GM12891 (cell line): ENCODE data around the gene ANO4.

Source experiments
- DNase-seq: peaks from one replicate; pipeline ENCODE4 v3.0.0; 2011; ENCODE audit warnings: low spot score; ENCODE audit not compliant: insufficient read length
- FAIRE-seq: peaks from 2 replicates; lab custom pipeline; 2011; peaks lifted over from hg19 to GRCh38; lab: Jason Lieb, UNC
- PAX5 ChIP-seq: IDR thresholded peaks from 2 replicates; pipeline ENCODE4 v1.6.1; 2011; ENCODE audit warnings: low read length, moderate library complexity, mild to moderate bottlenecking; ENCODE audit not compliant: insufficient read depth, severe bottlenecking
- POLR2A ChIP-seq: IDR thresholded peaks from 2 replicates; pipeline ENCODE4 v1.6.1; 2011; ENCODE audit warnings: low read depth, low read length, control low read depth
- POLR2AphosphoS5 ChIP-seq: IDR thresholded peaks from 2 replicates; pipeline ENCODE4 v1.6.1; 2011; ENCODE audit warnings: low read depth, low read length, control low read depth
- POU2F2 ChIP-seq: IDR thresholded peaks from 2 replicates; pipeline ENCODE4 v1.6.1; 2011; ENCODE audit warnings: low read depth, mild to moderate bottlenecking, control low read depth, low read length, moderate library complexity
- SPI1 ChIP-seq: IDR thresholded peaks from 2 replicates; pipeline ENCODE4 v1.6.1; 2011; ENCODE audit warnings: low read depth, low read length, control low read depth
- TAF1 ChIP-seq: IDR thresholded peaks from 2 replicates; pipeline ENCODE4 v1.6.1; 2011; ENCODE audit warnings: low read depth, low read length, control low read depth

ANO4 gene

DNA sequence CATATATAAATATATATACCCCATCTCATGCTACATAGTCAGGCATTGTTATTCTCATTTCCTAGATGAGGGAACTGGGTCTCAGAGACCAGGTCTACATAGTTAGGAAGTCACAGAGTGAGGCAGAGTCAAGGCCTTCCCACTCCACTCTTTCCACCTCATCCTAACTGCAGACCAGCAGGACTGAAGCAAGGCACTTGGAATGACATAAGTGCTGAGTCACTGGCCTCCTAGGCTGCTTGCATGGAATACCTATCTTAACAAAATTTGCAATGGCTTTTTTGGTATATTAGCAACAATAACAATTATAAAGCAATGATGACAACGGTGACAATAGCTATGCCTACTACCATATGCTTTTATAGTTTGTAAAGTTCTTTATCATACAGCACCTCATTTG, 5.4 kb upstream of the ANO4 start:
- DNase-seq (no peak), FAIRE-seq (no peak)
- TF ChIP-seq POLR2A (no peak), PAX5 (no peak), POU2F2 (no peak), TAF1 (no peak), SPI1 (no peak), POLR2AphosphoS5 (no peak)

- DNase-seq (no peak), FAIRE-seq (no peak)
- TF ChIP-seq POLR2AphosphoS5 (no peak), POU2F2 (no peak), SPI1 (no peak), TAF1 (no peak), POLR2A (no peak), PAX5 (no peak)
These were observed 4.6 kb upstream of the ANO4 start for GRCh38 chr12:100789975-100790374.

DNA sequence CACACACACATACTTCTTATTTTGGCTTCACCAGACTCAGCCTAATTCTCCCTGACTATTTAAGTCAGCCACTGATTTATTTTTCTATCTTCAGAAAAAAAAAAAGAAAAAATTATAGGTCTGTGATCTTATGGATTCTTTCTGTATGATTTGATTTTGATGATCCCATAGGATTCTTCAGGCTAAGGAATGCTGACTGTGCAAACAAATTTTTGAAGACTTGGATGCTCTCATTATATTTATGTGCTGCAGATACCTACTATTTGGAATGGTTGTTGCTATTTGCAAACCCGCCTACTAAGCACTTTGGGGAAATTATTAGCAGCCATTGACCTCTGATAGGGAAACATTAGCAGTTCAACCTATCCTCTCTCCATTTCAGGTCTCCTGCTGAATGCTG, 4.0 kb upstream of the ANO4 start:
- no peak for FAIRE-seq
- no peak for DNase-seq
- TF ChIP-seq POLR2A: no peak
- no peak for TF ChIP-seq POU2F2
- TF ChIP-seq PAX5: no peak
- no peak for TF ChIP-seq TAF1
- TF ChIP-seq SPI1: no peak
- TF ChIP-seq POLR2AphosphoS5: no peak

DNA sequence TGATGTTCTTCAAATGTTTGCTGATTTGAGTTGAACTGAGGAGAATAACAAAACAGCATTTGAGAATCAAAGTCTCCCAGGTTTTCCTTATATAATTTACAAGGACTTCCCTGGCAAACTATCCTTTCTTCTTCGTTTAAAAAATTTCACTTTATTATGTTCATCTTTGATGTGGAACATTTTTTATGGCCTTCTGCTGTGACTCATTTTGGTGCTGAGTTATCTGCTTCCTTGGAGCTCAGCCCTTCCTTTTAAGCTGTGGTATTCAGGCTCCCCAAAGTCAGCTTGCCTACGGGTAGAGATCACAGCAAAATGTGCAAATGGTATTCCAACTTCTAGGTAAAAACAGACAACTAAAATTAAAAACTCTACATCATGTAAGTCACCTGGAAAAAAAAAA, 1.4 kb upstream of the ANO4 start:
- TF ChIP-seq TAF1 (no peak), POLR2A (no peak), SPI1 (no peak), PAX5 (no peak), POU2F2 (no peak), POLR2AphosphoS5 (no peak)
- FAIRE-seq (no peak), DNase-seq (no peak)

DNA sequence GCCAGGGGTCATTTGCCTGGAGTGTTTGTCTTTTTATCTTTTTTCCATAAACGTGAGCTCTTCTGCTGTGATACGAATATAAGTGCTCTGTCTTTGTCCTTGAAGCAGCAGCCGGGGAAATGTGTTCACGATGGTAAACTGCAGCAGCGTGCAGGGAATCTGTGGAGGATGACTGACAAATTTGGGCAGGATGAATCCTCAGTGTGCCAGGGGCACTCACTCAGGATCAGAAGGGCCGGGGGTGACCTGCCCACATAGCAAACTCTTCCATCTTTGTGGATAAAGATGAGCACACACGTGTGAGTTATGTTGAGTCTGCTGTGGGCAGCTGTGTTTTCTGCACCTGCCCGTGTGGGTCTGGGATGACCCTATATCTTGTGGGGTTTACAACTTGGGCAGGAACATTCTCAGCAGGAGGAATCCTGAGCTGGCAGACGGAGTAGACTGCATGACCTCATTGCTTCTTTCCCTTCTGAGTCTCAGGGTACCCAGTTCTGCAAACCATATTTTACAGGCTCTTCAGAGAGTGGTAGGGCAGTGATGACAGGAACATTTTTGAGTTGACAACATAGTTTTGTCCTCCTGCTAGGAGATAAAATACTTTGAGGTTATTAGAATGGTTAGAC, 711 bp downstream of the ANO4 start:
- TF ChIP-seq SPI1 (no peak), PAX5 (no peak), POU2F2 (no peak), POLR2AphosphoS5 (no peak), POLR2A (no peak), TAF1 (no peak)
- no peak for DNase-seq
- no peak for FAIRE-seq

DNA sequence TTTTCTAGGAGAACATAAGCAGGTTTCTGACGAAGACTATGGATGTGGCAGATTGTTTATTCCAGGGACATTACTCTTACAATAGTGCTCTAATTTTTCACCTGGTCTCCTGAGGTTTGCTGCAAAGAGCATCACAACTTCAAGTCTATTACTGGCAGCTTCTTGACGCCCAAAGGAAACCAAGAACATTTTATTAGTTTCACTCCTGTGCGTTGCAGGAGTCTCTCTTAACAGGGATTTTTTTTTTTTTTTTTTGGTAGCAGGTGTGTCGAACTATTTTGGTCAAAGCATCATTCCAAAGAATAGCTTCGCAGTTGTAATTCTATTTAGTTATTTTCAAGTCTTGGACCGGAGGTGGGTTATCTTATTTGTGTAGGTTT, 1.2 kb downstream of the ANO4 start:
- TF ChIP-seq POLR2A (no peak), PAX5 (no peak), POLR2AphosphoS5 (no peak), TAF1 (no peak), SPI1 (no peak), POU2F2 (no peak)
- no peak for DNase-seq
- no peak for FAIRE-seq

GRCh38 chr12:100796621-100797020, 2.0 kb downstream of the ANO4 start:
- DNase-seq (no peak), FAIRE-seq (no peak)
- TF ChIP-seq POLR2AphosphoS5 (no peak), POLR2A (no peak), PAX5 (no peak), SPI1 (no peak), TAF1 (no peak), POU2F2 (no peak)

DNA sequence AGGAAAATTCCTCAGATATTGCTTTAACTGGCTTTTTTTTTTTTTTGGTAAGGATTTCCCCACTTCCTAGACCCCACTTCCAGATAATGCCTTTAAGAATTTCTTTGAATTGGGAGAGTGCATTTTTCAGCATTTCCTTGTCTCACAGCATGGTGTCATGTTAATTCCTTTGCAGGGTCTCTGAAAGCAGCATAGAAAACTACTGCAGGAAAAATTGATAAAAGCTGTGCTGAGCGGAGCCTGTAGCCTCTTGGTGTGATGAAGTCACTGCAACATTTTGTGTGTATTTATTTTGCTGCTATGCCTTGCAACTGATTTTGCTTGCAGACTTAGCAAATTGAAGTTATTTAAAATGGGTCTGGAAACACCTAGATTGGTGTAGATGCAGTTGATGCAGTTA, 2.7 kb downstream of the ANO4 start:
- TF ChIP-seq POLR2AphosphoS5 (no peak), POU2F2 (no peak), SPI1 (no peak), TAF1 (no peak), PAX5 (no peak), POLR2A (no peak)
- DNase-seq: no peak
- FAIRE-seq: no peak

DNA sequence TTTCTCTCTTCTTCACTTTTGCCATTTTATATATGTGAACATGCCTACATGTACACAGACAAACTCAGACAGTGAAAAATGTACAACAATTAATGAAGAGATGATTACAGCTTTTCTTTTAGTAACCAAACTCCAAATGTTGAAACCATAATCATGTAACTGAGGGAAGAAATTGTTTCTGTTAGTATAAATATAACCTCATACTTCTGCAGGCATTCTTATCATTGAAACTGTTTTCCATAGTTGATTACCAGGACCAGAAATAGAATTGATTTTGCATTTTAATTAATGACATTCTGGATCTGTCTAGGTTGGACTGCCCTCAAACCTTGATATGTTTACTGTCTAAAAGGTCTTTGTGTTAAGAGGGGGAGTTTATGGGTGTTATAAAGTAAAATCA, 3.2 kb downstream of the ANO4 start:
- TF ChIP-seq POLR2A (no peak), POU2F2 (no peak), TAF1 (no peak), PAX5 (no peak), POLR2AphosphoS5 (no peak), SPI1 (no peak)
- no peak for FAIRE-seq
- DNase-seq: no peak

DNA sequence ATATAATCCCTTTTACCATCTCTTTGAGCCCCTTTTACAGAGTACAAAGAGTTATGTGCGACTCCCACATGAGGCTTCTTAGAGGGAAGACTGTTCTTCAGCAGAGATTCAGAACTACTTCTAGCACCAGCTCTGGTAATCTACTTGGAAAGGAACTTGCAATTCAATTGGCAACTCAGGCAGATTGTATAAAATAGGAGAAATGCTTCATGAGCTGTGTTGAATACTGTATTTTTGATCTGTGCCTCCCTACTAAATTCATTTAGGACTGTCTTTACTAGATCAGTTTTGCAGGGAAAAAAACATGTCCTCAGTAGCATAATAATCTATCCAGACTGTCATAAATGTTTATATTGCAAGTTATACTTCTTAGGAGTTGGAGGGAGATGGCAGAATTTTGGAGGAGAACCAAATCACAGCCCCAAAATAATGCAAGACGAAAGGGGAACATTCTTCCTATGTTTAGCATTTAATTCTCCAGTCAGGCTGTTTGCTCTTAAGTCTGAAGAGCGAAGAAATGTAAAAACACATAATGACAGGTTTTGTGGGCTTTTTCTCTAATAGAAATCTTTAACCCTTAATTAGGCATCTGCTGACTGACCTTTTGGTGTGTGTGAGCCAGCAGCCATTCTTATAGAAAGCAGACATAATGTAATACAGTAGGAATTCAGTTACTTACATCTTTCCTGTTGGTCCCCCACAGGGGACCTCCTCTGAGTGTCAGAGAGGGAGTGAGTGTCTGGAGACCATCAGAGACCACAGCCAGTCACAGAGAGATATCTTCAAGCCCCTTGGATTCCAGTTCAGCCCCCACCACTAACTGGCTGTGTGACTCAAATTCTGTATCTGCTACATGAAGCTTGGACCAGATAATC, 3.9 kb downstream of the ANO4 start:
- FAIRE-seq: no peak
- no peak for TF ChIP-seq POU2F2
- TF ChIP-seq PAX5: no peak
- no peak for TF ChIP-seq POLR2A
- TF ChIP-seq POLR2AphosphoS5: no peak
- no peak for TF ChIP-seq SPI1
- no peak for TF ChIP-seq TAF1
- no peak for DNase-seq

DNA sequence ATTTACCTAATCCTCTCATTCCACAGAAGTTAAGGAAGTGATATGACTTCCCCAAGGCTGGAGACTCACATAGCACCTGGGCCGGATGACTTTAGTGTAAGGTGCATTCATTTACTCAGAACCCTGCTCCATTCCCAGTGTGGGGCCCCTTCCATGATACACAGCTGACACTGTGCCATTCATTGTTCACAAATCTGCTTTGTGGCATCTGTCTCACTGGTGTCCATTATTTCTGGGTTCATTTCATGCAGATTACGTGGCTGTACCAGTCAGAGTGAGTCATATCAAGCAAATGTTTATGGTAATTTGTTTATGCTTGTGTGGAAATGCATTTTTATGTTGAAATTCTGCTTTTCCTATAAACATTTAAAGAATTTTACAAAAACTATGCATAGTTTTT, 5.2 kb downstream of the ANO4 start:
- no peak for TF ChIP-seq PAX5
- TF ChIP-seq POLR2A: no peak
- TF ChIP-seq POU2F2: no peak
- TF ChIP-seq POLR2AphosphoS5: no peak
- no peak for TF ChIP-seq SPI1
- DNase-seq: no peak
- no peak for FAIRE-seq
